Erythroblast (primary cell): ENCODE data around the gene KRTCAP2.

Experiments
- GATA1 ChIP-seq: IDR thresholded peaks from 2 replicates; pipeline ENCODE4 v1.6.1; 2011; ENCODE audit warnings: low read depth, mild to moderate bottlenecking, control low read depth, low read length, moderate library complexity
- POLR2A ChIP-seq: IDR thresholded peaks from 2 replicates; pipeline ENCODE4 v1.6.1; 2011; ENCODE audit warnings: mild to moderate bottlenecking, low read length

DNA sequence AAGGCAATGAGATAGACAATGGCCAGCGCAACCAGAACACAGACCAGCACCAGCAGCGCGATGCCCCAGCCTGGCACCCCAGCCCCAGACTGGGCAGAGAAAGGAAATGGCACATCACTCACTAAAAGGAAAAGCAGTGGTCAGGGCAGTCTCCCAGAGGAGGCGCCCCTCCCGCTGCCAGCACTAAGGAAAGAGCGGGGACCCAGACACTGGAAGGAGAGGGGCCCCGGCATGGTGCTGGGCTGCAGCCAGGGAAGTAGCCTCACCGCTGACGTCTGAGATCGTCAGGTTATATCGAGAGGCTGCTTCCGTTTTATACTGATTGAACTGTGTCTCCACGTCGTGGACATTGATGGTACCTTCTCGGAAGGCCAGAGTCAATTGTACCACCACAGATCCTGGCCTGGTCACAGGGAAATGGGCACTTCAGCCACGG is 14.4 kb upstream of the KRTCAP2 start:
- TF ChIP-seq POLR2A (no peak), GATA1 (no peak)
